Measurements from ENCODE around the gene XYLT2. TPM values are rescaled to one million over a fixed set of nuclear protein-coding genes. Genes with fewer than 3 reads are reported as not detected.

The XYLT2 gene
- total and polyA plus RNA-seq, 2 experiments from 2014 or later: 14.2 to 44.9 TPM

GRCh38 chr17:50330151-50330775 lies 15.7 kb upstream of the XYLT2 start:
- H3K4me3 ChIP-seq: no peak overlapping the region
- ATAC-seq: no peak
- H3K9me3 Mint-ChIP-seq: no peaks in the 10 kb centered on the region; the same call in 2 of the 3 replicates
- DNase-seq (ENCODE audit: low spot score): no peak
- no peaks in the 10 kb centered on the region for H3K4me1 ChIP-seq (ENCODE audit: insufficient read depth)
- no peak for TF ChIP-seq ZNF114 (CRISPR knock-in tag; IDR thresholded peaks at IDR 0.05)
- TF ChIP-seq JUNB (IDR thresholded peaks at IDR 0.05; ENCODE audit: unreplicated experiment): no peak
- no peak for TF ChIP-seq REST (IDR thresholded peaks at IDR 0.05; ENCODE audit: unreplicated experiment)
- TF ChIP-seq STAT1 (IDR thresholded peaks at IDR 0.05; ENCODE audit: unreplicated experiment): no peak
- no peak for TF ChIP-seq EZH2 (IDR thresholded peaks at IDR 0.05; ENCODE audit: low read depth, unreplicated experiment)
- TF ChIP-seq CREB1 (CRISPR knock-in tag; IDR thresholded peaks at IDR 0.05; ENCODE audit: low read depth): no peak
- TF ChIP-seq CTCF (conservative IDR thresholded peaks at IDR 0.05; ENCODE audit: low read depth in 2 of 2): no peak
- TF ChIP-seq POLR2AphosphoS5 (IDR thresholded peaks at IDR 0.05; ENCODE audit: low read depth): no peak
- TF ChIP-seq EZH2phosphoT487 (IDR thresholded peaks at IDR 0.05; ENCODE audit: unreplicated experiment): no peak
- TF ChIP-seq ETS1 (IDR thresholded peaks at IDR 0.05): no peak
- H3K9me2 ChIP-seq (ENCODE audit: insufficient read depth): no peaks in the 10 kb centered on the region
- H3K79me2 ChIP-seq (replicated peaks; ENCODE audit: insufficient read depth): no peaks in the 10 kb centered on the region
- H3K4me3 Mint-ChIP-seq: no peak overlapping the region
- no peaks in the 10 kb centered on the region for H4K20me1 ChIP-seq (replicated peaks; ENCODE audit: insufficient read depth)
- no peak overlapping the region for H3K4me2 ChIP-seq
- H3K4me1 Mint-ChIP-seq: peaks cover 4% of the 10 kb centered on the region
- H3K36me3 Mint-ChIP-seq (ENCODE audit: low read depth): no peaks in the 10 kb centered on the region
- H2AFZ ChIP-seq: no peak overlapping the region
- no peak overlapping the region for H3K27ac Mint-ChIP-seq
- peaks cover 6% of the 10 kb centered on the region for H3K27me3 Mint-ChIP-seq (ENCODE audit: insufficient read depth, low read depth, poor library complexity)
- no peaks in the 10 kb centered on the region for H3K36me3 ChIP-seq (ENCODE audit: insufficient read depth)
- H3F3A ChIP-seq (replicated peaks; ENCODE audit: low read depth): no peaks in the 10 kb centered on the region
- no peak overlapping the region for H3K27ac ChIP-seq (ENCODE audit: low read depth)
- H3K27me3 ChIP-seq (ENCODE audit: insufficient read depth): no peaks in the 10 kb centered on the region
